SK-N-SH (cell line): ENCODE measurements around the gene ACTN2. TPM values are rescaled to one million over a fixed set of nuclear protein-coding genes. Genes with fewer than 3 reads are reported as not detected.

Experiments used
- CTCF ChIA-PET: fragments of 300-600, 350-600 bp; formaldehyde crosslinking; extraction: SDS; loops from one replicate; lab custom pipeline; 2021; lab: Yijun Ruan, JAX
- POLR2A ChIA-PET: fragments of 350-600 bp; sonication (Branson Sonifier 250); formaldehyde crosslinking; extraction: SDS; loops from one replicate; lab custom pipeline; 2020; ENCODE audit warnings: antibody characterized with exemption, inconsistent platforms; lab: Yijun Ruan, JAX
- DNase-seq: peaks from one replicate; pipeline ENCODE4 v3.0.0; 2012
- H2AFZ ChIP-seq: fragments of 200-600 bp; sonication (generic); 2 replicates; pipeline ENCODE4 v1.8.1; 2016; ENCODE audit warnings: antibody characterized with exemption, mild to moderate bottlenecking, low read depth
- H3F3A ChIP-seq: fragments of 200-600 bp; sonication (generic); replicated peaks from 2 replicates; pipeline ENCODE3; 2016; ENCODE audit warnings: antibody characterized with exemption, mild to moderate bottlenecking; ENCODE audit not compliant: insufficient read depth
- H3K27ac ChIP-seq, 2 experiments: fragments of 200-500 bp in 1 of 2; fragments of 200-600 bp in 1 of 2; sonication (Bioruptor generic) in 1 of 2; sonication (generic), shearing (Covaris generic) in 1 of 2; 2 replicates each; pipeline versions ENCODE4 v1.5.1 to v1.6.1; 2014 to 2016; ENCODE audit warnings: low read depth in 2 of 2, inconsistent platforms in 1 of 2, low read length in 1 of 2, mild to moderate bottlenecking in 1 of 2, mixed read lengths in 1 of 2
- H3K27me3 ChIP-seq: fragments of 200-600 bp; sonication (generic), shearing (Covaris generic); 2 replicates; pipeline ENCODE4 v1.6.1; 2016; ENCODE audit warnings: mixed run types; ENCODE audit not compliant: insufficient read depth
- H3K36me3 ChIP-seq, 2 experiments: fragments of 200-500 bp in 1 of 2; fragments of 200-600 bp in 1 of 2; sonication (Bioruptor generic) in 1 of 2; sonication (generic) in 1 of 2; replicated peaks in 1 of 2; 2 replicates each; pipeline versions ENCODE3 to v1.5.1; 2014 to 2016; ENCODE audit warnings: low read length in 1 of 2, mild to moderate bottlenecking in 1 of 2; ENCODE audit not compliant: insufficient read depth in 2 of 2, control insufficient read depth in 1 of 2
- H3K4me1 ChIP-seq, 2 experiments: fragments of 200-500 bp in 1 of 2; fragments of 200-600 bp in 1 of 2; sonication (Bioruptor generic) in 1 of 2; sonication (generic), shearing (Covaris generic) in 1 of 2; 2 replicates each; pipeline versions ENCODE4 v1.5.1 to v1.6.1; 2014 to 2016; ENCODE audit warnings: low read depth in 1 of 2, low read length in 1 of 2, mixed run types in 1 of 2; ENCODE audit not compliant: insufficient read depth in 2 of 2, control insufficient read depth in 1 of 2
- H3K4me2 ChIP-seq: fragments of 200-600 bp; sonication (generic), shearing (Covaris generic); 2 replicates; pipeline ENCODE4 v1.6.1; 2017; ENCODE audit warnings: mixed run types
- H3K4me3 ChIP-seq, 2 experiments: fragments of 200-500 bp in 1 of 2; fragments of 200-600 bp in 1 of 2; sonication (Bioruptor generic) in 1 of 2; sonication (generic), shearing (Covaris generic) in 1 of 2; 2 replicates each; pipeline versions ENCODE4 v1.5.1 to v1.8.1; 2014 to 2016; ENCODE audit warnings: low read depth in 2 of 2, inconsistent platforms in 1 of 2, low read length in 1 of 2, mild to moderate bottlenecking in 1 of 2, mixed read lengths in 1 of 2, moderate library complexity in 1 of 2
- H3K79me2 ChIP-seq: fragments of 200-600 bp; sonication (generic); 2 replicates; pipeline ENCODE4 v1.8.1; 2017; ENCODE audit warnings: mild to moderate bottlenecking; ENCODE audit not compliant: insufficient read depth
- H3K9ac ChIP-seq: fragments of 200-600 bp; sonication (generic); 2 replicates; pipeline ENCODE4 v1.6.1; 2017; ENCODE audit warnings: mixed run types
- H3K9me2 ChIP-seq: fragments of 200-600 bp; sonication (generic); 2 replicates; pipeline ENCODE4 v1.6.1; 2017; ENCODE audit warnings: mixed run types
- H3K9me3 ChIP-seq: fragments of 200-600 bp; sonication (generic); 2 replicates; pipeline ENCODE4 v1.6.1; 2017; ENCODE audit warnings: mixed run types, mild to moderate bottlenecking, moderate library complexity
- H4K20me1 ChIP-seq: fragments of 200-600 bp; sonication (generic); 2 replicates; pipeline ENCODE4 v1.6.1; 2017; ENCODE audit warnings: mild to moderate bottlenecking, mixed run types; ENCODE audit not compliant: insufficient read depth
- CHD2 ChIP-seq: fragments of 150-350 bp; IDR thresholded peaks from 2 replicates; pipeline ENCODE4 v1.6.1; 2018; ENCODE audit warnings: low read length; ENCODE audit not compliant: partially characterized antibody
- ELF1 ChIP-seq: IDR thresholded peaks from 2 replicates; pipeline ENCODE4 v1.4.0; 2012
- EZH2phosphoT487 ChIP-seq: fragments of 200-600 bp; sonication (generic); IDR thresholded peaks from 2 replicates; pipeline ENCODE4 v1.6.1; 2017; ENCODE audit warnings: low read depth, mixed run types, mild to moderate bottlenecking, antibody characterized with exemption, moderate library complexity, borderline replicate concordance
- FOSL2 ChIP-seq: IDR thresholded peaks from 2 replicates; pipeline ENCODE4 v1.4.0; 2012; ENCODE audit warnings: low read depth, mild to moderate bottlenecking, moderate library complexity, borderline replicate concordance
- GATA2 ChIP-seq: sonication (generic); formaldehyde crosslinking; IDR thresholded peaks from 2 replicates; pipeline ENCODE4 v1.5.0; 2020; ENCODE audit warnings: mild to moderate bottlenecking, missing genetic modification reagents
- JUND ChIP-seq: IDR thresholded peaks from 2 replicates; pipeline ENCODE4 v1.4.0; 2012
- NFIC ChIP-seq: IDR thresholded peaks from 2 replicates; pipeline ENCODE4 v1.4.0; 2012; ENCODE audit warnings: borderline replicate concordance
- NRF1 ChIP-seq: IDR thresholded peaks from 2 replicates; pipeline ENCODE4 v1.6.1; 2012; ENCODE audit warnings: low read depth, mild to moderate bottlenecking, low read length
- PBX3 ChIP-seq: IDR thresholded peaks from 2 replicates; pipeline ENCODE4; 2012
- RXRA ChIP-seq: IDR thresholded peaks from 2 replicates; pipeline ENCODE4 v1.4.0; 2012; ENCODE audit warnings: low read depth, mild to moderate bottlenecking, borderline replicate concordance
- SIN3A ChIP-seq: IDR thresholded peaks from 2 replicates; pipeline ENCODE4 v1.6.1; 2012; ENCODE audit warnings: low read depth, mild to moderate bottlenecking, low read length, moderate library complexity, borderline replicate concordance
- SMC3 ChIP-seq: IDR thresholded peaks from 2 replicates; pipeline ENCODE4 v1.6.1; 2012; ENCODE audit warnings: low read depth, low read length, improper control_type of control experiment
- TAF1 ChIP-seq: IDR thresholded peaks from 2 replicates; pipeline ENCODE4 v1.6.1; 2012; ENCODE audit warnings: low read depth, mild to moderate bottlenecking, low read length, moderate library complexity, borderline replicate concordance
- TCF12 ChIP-seq: IDR thresholded peaks from 2 replicates; pipeline ENCODE4 v1.4.0; 2012
- YY1 ChIP-seq: IDR thresholded peaks from 2 replicates; pipeline ENCODE4 v1.4.0; 2012; ENCODE audit warnings: low read depth, mild to moderate bottlenecking
- WGBS: methylation state at CpG from one replicate; pipeline ENCODE4 v1.1.6; 2017; ENCODE audit warnings: low lambda C conversion rate; 5-methylcytosine and 5-hydroxymethylcytosine counted together
- polyA plus RNA-seq, 3 experiments: library from polyadenylated mRNA; depleted of rRNA; stranded (reverse); fragments of >200 nt; gene quantifications; 2 replicates each; pipeline ENCODE4 v1.2.3, GENCODE V29; 2012
- TF ChIP-seq, protein P1 (sequence below): IDR thresholded peaks from 2 replicates; pipeline ENCODE4 v1.4.0; 2012; ENCODE audit warnings: low read depth, borderline replicate concordance
- TF ChIP-seq, protein P2 (sequence below): fragments of 150-350 bp; IDR thresholded peaks from 2 replicates; pipeline ENCODE4 v1.6.1; 2016; ENCODE audit warnings: mild to moderate bottlenecking, low read depth, low read length

ACTN2 gene
- polyA plus RNA-seq, 1 of the 3 experiments (the other 2 are of a cell fraction) = 0.15 TPM

DNA sequence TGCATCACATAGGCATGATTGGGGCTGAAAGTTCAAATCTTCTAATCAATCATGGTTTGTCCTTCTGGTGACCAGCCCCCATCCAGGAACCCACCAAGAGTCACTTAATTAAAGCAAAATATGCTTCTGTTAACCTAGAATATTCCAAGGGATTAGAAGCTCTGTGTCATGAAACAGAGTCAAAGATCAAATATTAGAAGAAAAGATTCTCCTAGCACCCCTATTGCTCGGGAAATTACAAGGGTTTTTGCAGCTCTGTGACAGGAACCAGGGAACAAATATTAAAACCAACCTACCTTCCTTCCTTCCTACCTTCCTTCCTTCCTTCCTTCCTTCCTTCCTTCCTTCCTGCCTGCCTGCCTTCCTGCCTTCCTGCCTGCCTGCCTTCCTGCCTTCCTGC is 31.8 kb upstream of the ACTN2 start:
- H3K9ac ChIP-seq = no peak overlapping the region
- H3K27ac ChIP-seq = no peak overlapping the region
- no peaks in the 10 kb centered on the region for H4K20me1 ChIP-seq
- no peaks in the 10 kb centered on the region for H3K27me3 ChIP-seq
- no peak overlapping the region for H2AFZ ChIP-seq
- no peaks in the 10 kb centered on the region for H3K4me1 ChIP-seq
- no peak overlapping the region for H3K4me2 ChIP-seq
- ChIA-PET CTCF (interaction anchor here (1.0 kb wide), 1 partner anchor 49 kb away, joined by 3 read pairs; no protein-coding TSS in a partner anchor), POLR2A (no interaction called here)
- WGBS = 10% methylated on average over 1 of the region's 1 CpG
- H3K4me3 ChIP-seq = no peak overlapping the region
- H3K79me2 ChIP-seq = no peaks in the 10 kb centered on the region
- H3F3A ChIP-seq = no peaks in the 10 kb centered on the region
- TF ChIP-seq RXRA = no peak
- TF ChIP-seq TCF12 = no peak
- no peak for TF ChIP-seq NFIC
- no peak for TF ChIP-seq PBX3
- TF ChIP-seq, protein P1, sequence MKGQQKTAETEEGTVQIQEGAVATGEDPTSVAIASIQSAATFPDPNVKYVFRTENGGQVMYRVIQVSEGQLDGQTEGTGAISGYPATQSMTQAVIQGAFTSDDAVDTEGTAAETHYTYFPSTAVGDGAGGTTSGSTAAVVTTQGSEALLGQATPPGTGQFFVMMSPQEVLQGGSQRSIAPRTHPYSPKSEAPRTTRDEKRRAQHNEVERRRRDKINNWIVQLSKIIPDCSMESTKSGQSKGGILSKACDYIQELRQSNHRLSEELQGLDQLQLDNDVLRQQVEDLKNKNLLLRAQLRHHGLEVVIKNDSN = no peak
- no peak for TF ChIP-seq SIN3A
- no peak for TF ChIP-seq ELF1
- TF ChIP-seq EZH2phosphoT487 = no peak
- TF ChIP-seq, protein P2, sequence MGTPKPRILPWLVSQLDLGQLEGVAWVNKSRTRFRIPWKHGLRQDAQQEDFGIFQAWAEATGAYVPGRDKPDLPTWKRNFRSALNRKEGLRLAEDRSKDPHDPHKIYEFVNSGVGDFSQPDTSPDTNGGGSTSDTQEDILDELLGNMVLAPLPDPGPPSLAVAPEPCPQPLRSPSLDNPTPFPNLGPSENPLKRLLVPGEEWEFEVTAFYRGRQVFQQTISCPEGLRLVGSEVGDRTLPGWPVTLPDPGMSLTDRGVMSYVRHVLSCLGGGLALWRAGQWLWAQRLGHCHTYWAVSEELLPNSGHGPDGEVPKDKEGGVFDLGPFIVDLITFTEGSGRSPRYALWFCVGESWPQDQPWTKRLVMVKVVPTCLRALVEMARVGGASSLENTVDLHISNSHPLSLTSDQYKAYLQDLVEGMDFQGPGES = no peak
- no peak for TF ChIP-seq SMC3
- TF ChIP-seq CHD2 = no peak
- no peak for DNase-seq
- H3K9me2 ChIP-seq = no peaks in the 10 kb centered on the region
- H3K36me3 ChIP-seq = no peaks in the 10 kb centered on the region
- H3K9me3 ChIP-seq = no peaks in the 10 kb centered on the region

DNA sequence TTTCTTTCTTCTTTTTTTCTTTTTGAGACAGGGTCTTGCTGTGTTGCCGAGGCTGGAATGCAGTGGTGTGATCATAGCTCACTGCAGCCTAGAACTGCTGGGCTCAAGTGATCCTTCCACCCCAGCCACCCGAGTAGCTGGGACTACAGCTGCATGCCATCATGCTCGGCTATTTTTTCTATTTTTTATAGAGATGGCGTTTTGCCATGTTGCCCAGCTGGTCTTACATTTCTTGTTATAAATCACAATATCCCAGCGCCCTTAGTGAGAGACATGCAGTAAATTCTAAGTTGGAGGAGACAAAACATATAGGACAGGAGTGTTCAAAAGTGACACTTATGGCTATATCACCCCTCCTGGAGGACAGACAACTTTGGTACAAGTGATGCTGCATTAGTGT is 31.3 kb upstream of the ACTN2 start:
- Histone ChIP-seq H3K4me1 (no peaks in the 10 kb centered on the region), H3K9me3 (no peaks in the 10 kb centered on the region), H3K79me2 (no peaks in the 10 kb centered on the region), H2AFZ (no peak overlapping the region), H4K20me1 (no peaks in the 10 kb centered on the region), H3K4me3 (no peak overlapping the region), H3K9ac (no peak overlapping the region), H3K4me2 (no peak overlapping the region), H3K36me3 (no peaks in the 10 kb centered on the region), H3K27me3 (no peaks in the 10 kb centered on the region), H3K9me2 (no peaks in the 10 kb centered on the region), H3F3A (no peaks in the 10 kb centered on the region), H3K27ac (no peak overlapping the region)
- TF ChIP-seq YY1 (no peak), PBX3 (no peak), JUND (no peak), TCF12 (no peak), GATA2 (CRISPR knock-in tag) (no peak), TAF1 (no peak), FOSL2 (no peak), NRF1 (no peak)
- DNase-seq = no peak
- 15% methylated on average over 5 of the region's 5 CpGs for WGBS
- CTCF ChIA-PET = no interaction called here
- POLR2A ChIA-PET = no interaction called here
